Measurements from ENCODE around the gene FBXO28. TPM values are rescaled to one million over a fixed set of nuclear protein-coding genes. Genes with fewer than 3 reads are reported as not detected.
"Not testable (repeated sequence)": the region's sequence is repeated elsewhere in the genome, so short reads cannot be mapped to it uniquely, and the experiment has no call there.

The FBXO28 gene
- total RNA-seq, 2 donors from 2014 or later, result 29.0 to 40.0 TPM

DNA sequence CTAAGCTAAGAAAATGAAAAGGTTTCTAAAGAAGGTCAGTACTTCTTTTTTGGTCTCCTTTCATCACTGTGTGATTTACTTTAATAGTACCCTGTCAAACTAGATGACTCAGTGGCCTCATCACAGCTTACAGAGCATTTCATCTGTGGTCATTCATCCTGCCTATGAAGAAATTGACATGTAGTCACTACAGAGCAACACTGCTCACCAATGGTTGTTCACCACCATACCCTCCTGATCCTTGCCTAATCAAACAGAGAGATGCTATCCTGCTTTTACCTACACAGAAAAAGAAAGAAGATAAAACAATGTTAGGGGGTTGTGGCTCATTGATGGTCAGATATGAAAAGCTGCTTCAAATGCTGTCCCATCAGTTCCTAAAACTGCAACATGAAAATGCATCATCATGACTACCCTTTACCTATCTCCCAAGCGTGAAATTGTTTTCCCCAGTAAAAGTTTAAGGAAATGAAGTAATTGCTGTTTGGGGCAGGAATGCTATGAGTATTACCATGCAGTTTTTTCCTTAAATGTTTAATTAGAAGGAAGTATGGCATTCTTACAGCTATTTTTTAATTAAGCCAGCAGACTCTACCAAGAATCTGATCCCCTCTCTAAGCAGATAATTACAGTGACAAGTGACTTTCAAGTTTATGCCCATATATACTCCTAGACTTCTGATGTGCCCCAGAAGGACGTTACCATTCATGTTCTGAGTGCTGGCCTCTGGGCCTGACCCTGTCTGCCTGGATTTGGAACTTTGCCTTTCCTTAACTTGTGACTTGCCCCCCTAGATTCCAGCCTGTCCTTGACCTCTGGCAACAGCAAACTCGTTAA, 46.1 kb upstream of the FBXO28 start:
- Histone ChIP-seq H3K4me3 (no peak overlapping the region), H3K27me3 (replicated peaks; ENCODE audit: insufficient read depth) (no peaks in the 10 kb centered on the region), H3K36me3 (no peaks in the 10 kb centered on the region), H3K27ac (no peak overlapping the region), H3K9me3 (no peaks in the 10 kb centered on the region), H3K4me1 (replicated peaks) (no peaks in the 10 kb centered on the region)
- TF ChIP-seq, protein P1, sequence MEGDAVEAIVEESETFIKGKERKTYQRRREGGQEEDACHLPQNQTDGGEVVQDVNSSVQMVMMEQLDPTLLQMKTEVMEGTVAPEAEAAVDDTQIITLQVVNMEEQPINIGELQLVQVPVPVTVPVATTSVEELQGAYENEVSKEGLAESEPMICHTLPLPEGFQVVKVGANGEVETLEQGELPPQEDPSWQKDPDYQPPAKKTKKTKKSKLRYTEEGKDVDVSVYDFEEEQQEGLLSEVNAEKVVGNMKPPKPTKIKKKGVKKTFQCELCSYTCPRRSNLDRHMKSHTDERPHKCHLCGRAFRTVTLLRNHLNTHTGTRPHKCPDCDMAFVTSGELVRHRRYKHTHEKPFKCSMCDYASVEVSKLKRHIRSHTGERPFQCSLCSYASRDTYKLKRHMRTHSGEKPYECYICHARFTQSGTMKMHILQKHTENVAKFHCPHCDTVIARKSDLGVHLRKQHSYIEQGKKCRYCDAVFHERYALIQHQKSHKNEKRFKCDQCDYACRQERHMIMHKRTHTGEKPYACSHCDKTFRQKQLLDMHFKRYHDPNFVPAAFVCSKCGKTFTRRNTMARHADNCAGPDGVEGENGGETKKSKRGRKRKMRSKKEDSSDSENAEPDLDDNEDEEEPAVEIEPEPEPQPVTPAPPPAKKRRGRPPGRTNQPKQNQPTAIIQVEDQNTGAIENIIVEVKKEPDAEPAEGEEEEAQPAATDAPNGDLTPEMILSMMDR (IDR thresholded peaks at IDR 0.05), result no peak
- TF ChIP-seq POLR2AphosphoS5 (IDR thresholded peaks at IDR 0.05), result no peak
- no peak for TF ChIP-seq POLR2A (IDR thresholded peaks at IDR 0.05)
- intact Hi-C loops (cut with DNase I), result no loop called here
- no peak for DNase-seq (ENCODE audit: low spot score)
- whole genome bisulfite sequencing, result 54% methylated on average over 3 of the region's 3 CpGs

DNA sequence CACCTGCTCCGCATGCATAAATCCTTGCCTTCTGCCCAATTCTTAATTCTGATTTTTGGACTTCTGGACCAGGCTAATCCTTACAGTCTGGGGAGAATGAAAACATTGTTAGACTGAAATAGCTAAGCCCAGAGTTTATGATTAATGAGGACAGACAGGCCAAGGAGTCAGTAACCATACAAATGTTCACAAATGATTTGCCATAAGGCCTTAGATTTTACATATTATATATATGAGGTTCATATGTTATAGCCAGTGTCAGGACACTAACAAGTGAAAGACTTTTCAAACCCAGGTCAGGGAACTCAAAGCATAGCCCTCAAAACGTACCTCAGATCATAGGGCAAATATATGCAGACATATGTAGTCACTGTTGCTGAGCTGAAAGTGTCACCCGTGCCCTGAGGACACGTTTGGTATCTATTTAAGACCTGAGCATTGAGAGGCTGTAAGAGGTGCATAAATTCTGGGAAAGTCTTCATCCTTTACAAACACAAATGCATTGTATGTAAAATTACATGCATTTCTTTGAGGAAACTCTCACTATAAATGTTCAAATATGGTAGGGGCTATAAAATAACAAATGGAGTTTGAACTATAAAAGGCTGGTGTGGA, 45.3 kb upstream of the FBXO28 start:
- H3K4me1 ChIP-seq (replicated peaks), result no peaks in the 10 kb centered on the region
- H3K27ac ChIP-seq, result no peak overlapping the region
- H3K27me3 ChIP-seq (replicated peaks; ENCODE audit: insufficient read depth), result no peaks in the 10 kb centered on the region
- no peak for DNase-seq (ENCODE audit: low spot score)
- H3K36me3 ChIP-seq, result no peaks in the 10 kb centered on the region
- 69% methylated on average over 4 of the region's 4 CpGs for WGBS
- TF ChIP-seq POLR2AphosphoS5 (IDR thresholded peaks at IDR 0.05) (no peak), POLR2A (IDR thresholded peaks at IDR 0.05) (no peak)
- TF ChIP-seq, protein P1 (IDR thresholded peaks at IDR 0.05), result no peak
- intact Hi-C loops (cut with DNase I), result no loop called here
- H3K4me3 ChIP-seq, result no peak overlapping the region
- H3K9me3 ChIP-seq, result no peaks in the 10 kb centered on the region

DNA sequence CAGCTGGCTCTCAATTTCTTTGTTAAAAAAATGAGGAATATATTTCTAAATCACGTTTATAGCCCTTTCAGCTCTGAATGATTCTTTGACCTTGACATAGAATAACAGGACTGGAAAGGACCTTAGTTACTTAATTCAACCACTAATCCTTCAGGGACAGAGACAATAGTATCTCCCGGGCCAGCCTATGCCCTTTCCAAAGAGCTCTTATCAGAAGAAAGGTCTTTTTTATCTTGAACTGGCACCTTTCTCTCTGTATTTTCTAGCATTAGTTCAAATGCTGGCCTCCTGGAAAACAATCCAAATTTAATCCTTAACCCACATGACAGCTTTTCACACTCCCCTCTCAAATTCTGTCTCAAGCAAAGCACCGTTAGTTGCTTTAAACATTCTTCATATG, 44.8 kb upstream of the FBXO28 start:
- Histone ChIP-seq H3K36me3 (no peaks in the 10 kb centered on the region), H3K27ac (no peak overlapping the region), H3K27me3 (replicated peaks; ENCODE audit: insufficient read depth) (no peaks in the 10 kb centered on the region), H3K9me3 (no peaks in the 10 kb centered on the region), H3K4me3 (no peak overlapping the region), H3K4me1 (replicated peaks) (no peaks in the 10 kb centered on the region)
- intact Hi-C loops (cut with DNase I), result no loop called here
- no peak for DNase-seq (ENCODE audit: low spot score)
- 70% methylated on average over 3 of the region's 3 CpGs for whole genome bisulfite sequencing
- TF ChIP-seq POLR2AphosphoS5 (IDR thresholded peaks at IDR 0.05) (no peak), POLR2A (IDR thresholded peaks at IDR 0.05) (no peak)
- TF ChIP-seq, protein P1 (IDR thresholded peaks at IDR 0.05), result no peak

DNA sequence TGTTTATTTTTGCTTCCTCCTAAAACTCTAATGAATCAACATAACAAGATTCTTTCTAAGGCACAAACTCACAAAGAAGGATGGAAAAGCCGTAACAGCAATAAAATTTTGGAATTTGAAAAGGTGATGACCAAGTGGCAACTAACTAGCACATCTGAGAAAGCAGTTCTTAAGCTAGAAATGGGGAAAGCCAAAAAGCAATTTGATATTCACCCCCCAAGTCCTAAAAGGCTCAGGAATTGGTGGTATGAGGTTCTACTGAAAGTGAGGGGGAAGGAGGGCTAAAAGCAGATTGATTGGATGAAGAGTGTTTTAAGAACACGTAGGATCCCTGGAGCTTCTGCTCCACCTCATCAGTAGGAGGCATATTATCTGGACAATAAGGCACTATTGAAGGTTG, 43.4 kb upstream of the FBXO28 start:
- Histone ChIP-seq H3K27ac (no peak overlapping the region), H3K4me1 (replicated peaks) (no peaks in the 10 kb centered on the region), H3K4me3 (no peak overlapping the region), H3K9me3 (no peaks in the 10 kb centered on the region), H3K36me3 (no peaks in the 10 kb centered on the region), H3K27me3 (replicated peaks; ENCODE audit: insufficient read depth) (no peaks in the 10 kb centered on the region)
- 55% methylated on average over 2 of the region's 2 CpGs for WGBS
- intact Hi-C loops (cut with DNase I), result no loop called here
- TF ChIP-seq POLR2AphosphoS5 (IDR thresholded peaks at IDR 0.05), result no peak
- no peak for DNase-seq (ENCODE audit: low spot score)

DNA sequence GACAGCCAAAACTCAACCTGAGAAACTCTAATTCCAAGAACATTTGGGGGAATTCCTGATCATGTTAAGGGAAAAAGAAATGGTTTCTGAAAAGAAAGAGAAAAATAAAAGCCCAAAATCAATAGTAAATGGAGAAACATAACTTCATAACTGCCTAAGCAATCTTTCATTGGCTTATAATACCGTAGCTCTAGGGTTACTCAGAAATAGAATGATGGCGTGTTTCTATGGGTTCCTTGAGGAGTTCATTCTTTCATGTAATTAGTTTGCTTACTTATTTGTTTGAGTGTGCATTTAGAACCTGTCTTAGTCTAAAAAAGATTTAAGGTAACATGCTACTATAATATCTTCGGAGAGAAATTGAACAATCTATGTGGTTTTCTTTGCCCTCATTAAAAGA, 37.5 kb upstream of the FBXO28 start:
- TF ChIP-seq POLR2A (IDR thresholded peaks at IDR 0.05) (no peak), POLR2AphosphoS5 (IDR thresholded peaks at IDR 0.05) (no peak)
- TF ChIP-seq, protein P1 (IDR thresholded peaks at IDR 0.05), result no peak
- WGBS, result 87% methylated on average over 3 of the region's 3 CpGs
- Histone ChIP-seq H3K4me1 (replicated peaks) (no peaks in the 10 kb centered on the region), H3K36me3 (no peaks in the 10 kb centered on the region), H3K9me3 (no peaks in the 10 kb centered on the region), H3K4me3 (no peak overlapping the region), H3K27me3 (replicated peaks; ENCODE audit: insufficient read depth) (no peaks in the 10 kb centered on the region), H3K27ac (no peak overlapping the region)
- intact Hi-C loops (cut with DNase I), result no loop called here
- no peak for DNase-seq (ENCODE audit: low spot score)

DNA sequence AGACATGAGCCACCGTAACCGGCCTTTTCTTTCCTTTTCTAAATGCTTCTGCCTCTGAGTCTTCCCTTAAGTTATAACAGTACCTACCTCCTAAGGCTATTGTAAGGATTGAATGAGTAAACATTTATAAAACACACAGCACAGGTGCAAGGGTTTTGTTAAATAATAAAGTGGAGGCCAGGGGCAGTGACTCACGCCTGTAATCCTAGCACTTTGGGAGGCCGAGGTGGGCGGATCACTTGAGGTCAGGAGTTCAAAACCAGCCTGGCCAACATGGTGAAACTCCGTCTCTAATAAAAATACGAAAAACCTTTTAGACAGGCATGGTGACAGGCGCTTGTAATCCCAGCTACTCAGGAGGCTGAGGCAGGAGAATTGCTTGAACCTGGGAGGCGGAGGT, 34.3 kb upstream of the FBXO28 start:
- intact Hi-C loops (cut with DNase I); DNase-seq (ENCODE audit: low spot score); H3K4me3 ChIP-seq; H3K27ac ChIP-seq; H3K36me3 ChIP-seq; H3K9me3 ChIP-seq; H3K4me1 ChIP-seq (replicated peaks); H3K27me3 ChIP-seq (replicated peaks; ENCODE audit: insufficient read depth): not testable (repeated sequence)
- 48% methylated on average over 9 of the region's 9 CpGs for WGBS

Data from prostate gland (tissue), 2 donors.